Neural crest cell (in vitro differentiated cells): ENCODE measurements around the gene CYP4A22. TPM values are rescaled to one million over a fixed set of nuclear protein-coding genes. Genes with fewer than 3 reads are reported as not detected.

Experiments used
- DNase-seq: peaks from one replicate; pipeline ENCODE4 v3.0.0; 2021; ENCODE audit warnings: low read depth, mixed read lengths, low spot score
- H3K27ac Mint-ChIP-seq: one replicate; pipeline ENCODE4 v1.8.0; 2021; ENCODE audit warnings: mild to moderate bottlenecking, mixed read lengths; ENCODE audit not compliant: unreplicated experiment
- H3K27me3 Mint-ChIP-seq: 2 replicates; pipeline ENCODE4 v1.8.0; 2021; ENCODE audit warnings: low read depth, mild to moderate bottlenecking, mixed read lengths
- H3K36me3 Mint-ChIP-seq: 2 replicates; pipeline ENCODE4 v1.8.0; 2021; ENCODE audit warnings: low read depth, mild to moderate bottlenecking, mixed read lengths
- H3K4me1 Mint-ChIP-seq: 2 replicates; pipeline ENCODE4 v1.8.0; 2021; ENCODE audit warnings: mixed read lengths
- H3K4me3 Mint-ChIP-seq: one replicate; pipeline ENCODE4 v1.8.0; 2021; ENCODE audit warnings: mild to moderate bottlenecking, mixed read lengths
- H3K9me3 Mint-ChIP-seq: 2 replicates; pipeline ENCODE4 v1.8.0; 2021; ENCODE audit warnings: mixed read lengths
- CTCF ChIP-seq: fragments of 200-600 bp; sonication (generic); conservative IDR thresholded peaks from 2 replicates; pipeline ENCODE4 v1.5.0; 2021; ENCODE audit warnings: antibody characterized with exemption, mild to moderate bottlenecking
- total RNA-seq: library from RNA; stranded (reverse); gene quantifications from 2 replicates; pipeline ENCODE4 v1.2.1, GENCODE V29; 2021

Gene CYP4A22
- total RNA-seq, 1 donor from 2014 or later, result not detected

- Mint-ChIP-seq H3K9me3 (no peaks in the 10 kb centered on the region), H3K27me3 (peaks cover 11% of the 10 kb centered on the region), H3K4me3 (no peak overlapping the region), H3K4me1 (peaks cover 6% of the 10 kb centered on the region), H3K27ac (no peak overlapping the region), H3K36me3 (no peaks in the 10 kb centered on the region)
- no peak for DNase-seq
- TF ChIP-seq CTCF, result no peak
Observed at GRCh38 chr1:47188791-47189785, 51.8 kb downstream of the CYP4A22 start.

- no peak within 1 kb of the TSS for H3K27ac Mint-ChIP-seq
- H3K4me1 Mint-ChIP-seq, result peaks cover 6% of the 10 kb centered on the region
- peaks cover 12% of the 10 kb centered on the region for H3K27me3 Mint-ChIP-seq
- no peak within 1 kb of the TSS for H3K4me3 Mint-ChIP-seq
- TF ChIP-seq CTCF, result no peak
- H3K9me3 Mint-ChIP-seq, result no peaks in the 10 kb centered on the region
- no peaks in the 10 kb centered on the region for H3K36me3 Mint-ChIP-seq
- DNase-seq, result no peak
Observed at GRCh38 chr1:47189844-47190508, 52.7 kb downstream of the CYP4A22 start, which contains the start of gene PDZK1IP1. TSS of gene PDZK1IP1 (minus strand) at chr1:47190036. CDS start at chr1:47189932, 104 bp downstream.

- H3K36me3 Mint-ChIP-seq, result no peaks in the 10 kb centered on the region
- H3K4me3 Mint-ChIP-seq, result no peak overlapping the region
- H3K27ac Mint-ChIP-seq, result no peak overlapping the region
- no peak for DNase-seq
- peaks cover 6% of the 10 kb centered on the region for H3K4me1 Mint-ChIP-seq
- no peaks in the 10 kb centered on the region for H3K9me3 Mint-ChIP-seq
- H3K27me3 Mint-ChIP-seq, result peaks cover 12% of the 10 kb centered on the region
- no peak for TF ChIP-seq CTCF
Observed at GRCh38 chr1:47190509-47190855, 53.2 kb downstream of the CYP4A22 start.

GRCh38 chr1:47190857-47191256, 53.6 kb downstream of the CYP4A22 start:
- Mint-ChIP-seq H3K36me3 (no peaks in the 10 kb centered on the region), H3K4me3 (no peak overlapping the region), H3K27me3 (peaks cover 9% of the 10 kb centered on the region), H3K4me1 (peaks cover 6% of the 10 kb centered on the region), H3K27ac (no peak overlapping the region), H3K9me3 (no peaks in the 10 kb centered on the region)
- no peak for TF ChIP-seq CTCF
- DNase-seq, result no peak

GRCh38 chr1:47191940-47192457, 54.8 kb downstream of the CYP4A22 start:
- DNase-seq, result no peak
- TF ChIP-seq CTCF, result no peak
- H3K27ac Mint-ChIP-seq, result no peak overlapping the region
- no peaks in the 10 kb centered on the region for H3K9me3 Mint-ChIP-seq
- H3K36me3 Mint-ChIP-seq, result no peaks in the 10 kb centered on the region
- H3K4me3 Mint-ChIP-seq, result no peak overlapping the region
- peaks cover 9% of the 10 kb centered on the region for H3K27me3 Mint-ChIP-seq
- peaks cover 6% of the 10 kb centered on the region for H3K4me1 Mint-ChIP-seq
